ENCODE data around the gene KCNIP4. TPM values are rescaled to one million over a fixed set of nuclear protein-coding genes. Genes with fewer than 3 reads are reported as not detected.

Gene KCNIP4
- total and polyA plus RNA-seq, 2 of the 8 experiments (the other 6 are each of a cell fraction or from before 2014, with no cell fraction given): 0.06 TPM; not detected in 1

DNA sequence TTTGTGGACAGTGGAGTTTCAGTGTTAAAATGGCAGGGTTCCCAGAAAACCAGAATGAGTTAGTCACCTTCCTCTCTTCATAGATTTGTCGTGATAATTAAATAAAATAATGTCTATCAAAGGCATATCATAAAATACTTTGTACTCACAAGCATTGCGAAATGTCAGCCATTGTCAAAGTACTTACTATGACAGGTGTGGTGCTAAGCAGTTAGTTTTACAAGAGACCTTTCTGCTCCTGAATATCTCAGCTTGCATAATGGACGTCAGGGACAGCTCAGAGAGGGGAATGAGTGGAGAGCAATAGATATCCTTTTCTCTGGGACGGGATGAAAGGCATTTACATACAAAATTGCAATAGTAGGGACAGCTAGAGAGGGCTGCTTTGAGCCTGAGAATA is 560.9 kb downstream of the KCNIP4 start:
- H3K18ac ChIP-seq (ENCODE audit: extremely low read depth, low read length): no peak overlapping the region
- no peak overlapping the region for H3K23ac ChIP-seq (ENCODE audit: insufficient read length)
- H3K4ac ChIP-seq (replicated peaks; ENCODE audit: insufficient read length, low read depth, low read length): no peak overlapping the region
- H2BK15ac ChIP-seq (ENCODE audit: low read length): no peak overlapping the region
- no peaks in the 10 kb centered on the region for H3K9me3 ChIP-seq (ENCODE audit: insufficient read depth in 2 of 2, low read depth in 1 of 2, low read length in 1 of 2)
- no peaks in the 10 kb centered on the region for H3K79me2 ChIP-seq (ENCODE audit: control insufficient read depth in 1 of 2, insufficient read depth in 2 of 2, low read length in 2 of 2)
- TF ChIP-seq, protein P1, sequence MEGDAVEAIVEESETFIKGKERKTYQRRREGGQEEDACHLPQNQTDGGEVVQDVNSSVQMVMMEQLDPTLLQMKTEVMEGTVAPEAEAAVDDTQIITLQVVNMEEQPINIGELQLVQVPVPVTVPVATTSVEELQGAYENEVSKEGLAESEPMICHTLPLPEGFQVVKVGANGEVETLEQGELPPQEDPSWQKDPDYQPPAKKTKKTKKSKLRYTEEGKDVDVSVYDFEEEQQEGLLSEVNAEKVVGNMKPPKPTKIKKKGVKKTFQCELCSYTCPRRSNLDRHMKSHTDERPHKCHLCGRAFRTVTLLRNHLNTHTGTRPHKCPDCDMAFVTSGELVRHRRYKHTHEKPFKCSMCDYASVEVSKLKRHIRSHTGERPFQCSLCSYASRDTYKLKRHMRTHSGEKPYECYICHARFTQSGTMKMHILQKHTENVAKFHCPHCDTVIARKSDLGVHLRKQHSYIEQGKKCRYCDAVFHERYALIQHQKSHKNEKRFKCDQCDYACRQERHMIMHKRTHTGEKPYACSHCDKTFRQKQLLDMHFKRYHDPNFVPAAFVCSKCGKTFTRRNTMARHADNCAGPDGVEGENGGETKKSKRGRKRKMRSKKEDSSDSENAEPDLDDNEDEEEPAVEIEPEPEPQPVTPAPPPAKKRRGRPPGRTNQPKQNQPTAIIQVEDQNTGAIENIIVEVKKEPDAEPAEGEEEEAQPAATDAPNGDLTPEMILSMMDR (IDR thresholded peaks at IDR 0.05; ENCODE audit: control extremely low read depth in 1 of 3, insufficient read depth in 1 of 3, low read depth in 1 of 3, low read length in 3 of 3): no peak
- TF ChIP-seq CEBPB (IDR thresholded peaks at IDR 0.05; ENCODE audit: low read depth, low read length): peak; percentile 58
- WGBS, 2 experiments (ENCODE audit: extremely low coverage in 1 of 2, insufficient coverage in 1 of 2, insufficient read length in 1 of 2, insufficient replicate concordance in 2 of 2, low coverage in 1 of 2, low lambda C conversion rate in 2 of 2, missing lambda C conversion rate in 1 of 2): 85% methylated on average over 4 of the region's 4 CpGs; no CpG with 5 or more reads in 1 of the 2 experiments
- H4K8ac ChIP-seq (ENCODE audit: extremely low read depth, insufficient read depth, low read length): no peak overlapping the region
- no peak overlapping the region for H2BK12ac ChIP-seq (ENCODE audit: low read depth, low read length)
- DNase-seq (ENCODE audit: low read depth in 1 of 2, low spot score in 2 of 2): no peak
- no peaks in the 10 kb centered on the region for H3K23me2 ChIP-seq (ENCODE audit: low read depth, low read length)
- no peak overlapping the region for H3K56ac ChIP-seq (replicated peaks; ENCODE audit: insufficient read length, low read depth, low read length)
- no peak overlapping the region for H3K4me3 ChIP-seq (ENCODE audit: extremely low read depth in 1 of 4, insufficient read depth in 2 of 4, low read depth in 3 of 4, low read length in 4 of 4)
- no peak overlapping the region for H2BK5ac ChIP-seq (ENCODE audit: low read depth, low read length)
- H3K4me2 ChIP-seq (ENCODE audit: insufficient read depth in 1 of 2, low read depth in 2 of 2, low read length in 2 of 2): no peak overlapping the region
- no peaks in the 10 kb centered on the region for H3K36me3 ChIP-seq (ENCODE audit: control insufficient read depth in 2 of 4, insufficient read depth in 4 of 4, low read length in 3 of 4)
- FAIRE-seq: no peak
- H3K14ac ChIP-seq (ENCODE audit: insufficient read length): no peak overlapping the region
- H3K4me1 ChIP-seq (replicated peaks in 1 of 4; ENCODE audit: control insufficient read depth in 3 of 4, insufficient read depth in 4 of 4, low read length in 3 of 4): no peaks in the 10 kb centered on the region
- ChIA-PET POLR2A (ENCODE audit: partially characterized antibody) (no interaction called here), CTCF (ENCODE audit: partially characterized antibody) (no interaction called here)
- no peaks in the 10 kb centered on the region for H3K79me1 ChIP-seq (ENCODE audit: low read depth, low read length)
- no peak overlapping the region for H3K27ac ChIP-seq (ENCODE audit: low read depth, low read length)
- H4K5ac ChIP-seq (ENCODE audit: insufficient read length, low read depth, low read length): no peak overlapping the region
- H4K91ac ChIP-seq (replicated peaks; ENCODE audit: insufficient read length, low read length): no peak overlapping the region
- no peaks in the 10 kb centered on the region for H4K20me1 ChIP-seq (replicated peaks in 1 of 2; ENCODE audit: control insufficient read depth in 1 of 2, insufficient read depth in 2 of 2, low read length in 2 of 2)
- no peaks in the 10 kb centered on the region for H3K27me3 ChIP-seq (replicated peaks in 1 of 4; ENCODE audit: control insufficient read depth in 3 of 4, extremely low read depth in 1 of 4, insufficient read depth in 3 of 4, low read length in 3 of 4)
- no peak overlapping the region for H2BK20ac ChIP-seq (ENCODE audit: low read length)
- no peak overlapping the region for H3K9ac ChIP-seq (replicated peaks in 1 of 4; ENCODE audit: extremely low read depth in 1 of 4, low read depth in 3 of 4, low read length in 3 of 4)
- no peak overlapping the region for H2AK5ac ChIP-seq (ENCODE audit: low read depth, low read length)
- no peak overlapping the region; the same call in 1 of the 2 replicates for H2AFZ ChIP-seq (ENCODE audit: low read length)
- H2BK120ac ChIP-seq (replicated peaks; ENCODE audit: low read depth, low read length): no peak overlapping the region

Data from H1 (cell line).